Hepatocyte (in vitro differentiated cells): ENCODE data around the gene AURKB. TPM values are rescaled to one million over a fixed set of nuclear protein-coding genes. Genes with fewer than 3 reads are reported as not detected.
A peak's percentile ranks its signal among the peaks of the same experiment; 100 is the strongest.

Experiments used
- DNase-seq: peaks from one replicate; pipeline ENCODE4 v3.0.0-alpha.2; 2016; ENCODE audit warnings: low spot score
- H2AFZ ChIP-seq: fragments of 200-600 bp; sonication (generic); 2 replicates; pipeline ENCODE4 v1.6.0; 2016; ENCODE audit warnings: antibody characterized with exemption, mild to moderate bottlenecking
- H3K27ac ChIP-seq: fragments of 200-600 bp; sonication (generic); 2 replicates; pipeline ENCODE4 v1.5.1; 2016; ENCODE audit warnings: mild to moderate bottlenecking
- H3K27me3 ChIP-seq: fragments of 200-600 bp; sonication (generic); 2 replicates; pipeline ENCODE4 v1.6.1; 2016
- H3K36me3 ChIP-seq: fragments of 200-600 bp; sonication (generic); replicated peaks from 2 replicates; pipeline ENCODE4 v1.5.1; 2016; ENCODE audit warnings: low read depth; ENCODE audit not compliant: insufficient read depth
- H3K4me1 ChIP-seq: fragments of 200-600 bp; sonication (generic); 2 replicates; pipeline ENCODE4 v1.5.1; 2016; ENCODE audit warnings: mild to moderate bottlenecking, moderate library complexity; ENCODE audit not compliant: insufficient read depth
- H3K4me2 ChIP-seq: fragments of 200-600 bp; sonication (generic); 2 replicates; pipeline ENCODE4 v1.6.0; 2016
- H3K4me3 ChIP-seq: fragments of 200-600 bp; sonication (generic); 2 replicates; pipeline ENCODE4 v1.5.1; 2016; ENCODE audit warnings: mild to moderate bottlenecking
- H3K79me2 ChIP-seq: fragments of 200-600 bp; sonication (generic); 2 replicates; pipeline ENCODE4 v1.6.0; 2017; ENCODE audit warnings: mild to moderate bottlenecking
- H3K9me2 ChIP-seq: fragments of 200-600 bp; sonication (generic); replicated peaks from 2 replicates; pipeline ENCODE4 v1.6.0; 2017; ENCODE audit warnings: mild to moderate bottlenecking; ENCODE audit not compliant: insufficient read depth
- H3K9me3 ChIP-seq: fragments of 200-600 bp; sonication (generic); 2 replicates; pipeline ENCODE4 v1.5.1; 2016; ENCODE audit warnings: low read depth, mild to moderate bottlenecking
- H4K20me1 ChIP-seq: fragments of 200-600 bp; sonication (generic); 2 replicates; pipeline ENCODE4 v1.6.0; 2016; ENCODE audit warnings: mild to moderate bottlenecking; ENCODE audit not compliant: insufficient read depth, poor library complexity, severe bottlenecking
- CTCF ChIP-seq: fragments of 200-600 bp; sonication (generic); IDR thresholded peaks from 2 replicates; pipeline ENCODE4 v1.5.1; 2016; ENCODE audit warnings: antibody characterized with exemption, mild to moderate bottlenecking; ENCODE audit not compliant: poor library complexity
- EZH2 ChIP-seq: fragments of 200-600 bp; sonication (generic); IDR thresholded peaks from 2 replicates; pipeline ENCODE4 v1.6.1; 2016; ENCODE audit warnings: antibody characterized with exemption, mild to moderate bottlenecking, borderline replicate concordance
- EZH2phosphoT487 ChIP-seq: fragments of 200-600 bp; sonication (generic); IDR thresholded peaks from one replicate; pipeline ENCODE4 v1.6.1; 2018; ENCODE audit warnings: antibody characterized with exemption, mild to moderate bottlenecking, low read depth, moderate library complexity; ENCODE audit not compliant: unreplicated experiment, severe bottlenecking
- WGBS: methylation state at CpG from one replicate; pipeline ENCODE4 v1.1.6; 2016; ENCODE audit warnings: low lambda C conversion rate; ENCODE audit errors: missing lambda C conversion rate; 5-methylcytosine and 5-hydroxymethylcytosine counted together
- polyA plus RNA-seq: library from polyadenylated mRNA; unstranded; fragments of >200 nt; fragmentation: Nextera tagmentation; extraction: Ambion mirVana; gene quantifications from 2 replicates; pipeline ENCODE4 v1.2.1, GENCODE V29; 2016
- total RNA-seq: library from RNA; depleted of rRNA; stranded (reverse); fragments of >200 nt; gene quantifications from 2 replicates; pipeline ENCODE4 v1.2.3, GENCODE V29; 2014

Gene AURKB
- total and polyA plus RNA-seq, 2 experiments from 2014 or later: 9.9 to 25.3 TPM

GRCh38 chr17:8161289-8162232 is 48.8 kb downstream of the AURKB start:
- WGBS: 80% methylated on average over 19 of the region's 19 CpGs
- no peaks in the 10 kb centered on the region for H3K27me3 ChIP-seq
- H3K4me3 ChIP-seq: peak overlapping the region; percentile 100
- DNase-seq: no peak
- no peaks in the 10 kb centered on the region for H3K9me2 ChIP-seq
- peaks cover 27% of the 10 kb centered on the region for H3K79me2 ChIP-seq
- H3K4me1 ChIP-seq: peaks cover 28% of the 10 kb centered on the region
- H3K4me2 ChIP-seq: peak overlapping the region; percentile 99
- peaks cover 5% of the 10 kb centered on the region for H4K20me1 ChIP-seq
- H3K36me3 ChIP-seq: no peaks in the 10 kb centered on the region
- TF ChIP-seq CTCF (no peak), EZH2 (no peak), EZH2phosphoT487 (no peak)
- peak overlapping the region; percentile 100 for H3K27ac ChIP-seq
- H3K9me3 ChIP-seq: no peaks in the 10 kb centered on the region
- H2AFZ ChIP-seq: no peak overlapping the region

- TF ChIP-seq EZH2: no peak
- no peak for TF ChIP-seq EZH2phosphoT487
- TF ChIP-seq CTCF: no peak
- peaks cover 28% of the 10 kb centered on the region for H3K4me1 ChIP-seq
- WGBS: 88% methylated on average over 5 of the region's 5 CpGs
- H3K36me3 ChIP-seq: no peaks in the 10 kb centered on the region
- H4K20me1 ChIP-seq: peaks cover 5% of the 10 kb centered on the region
- peaks cover 29% of the 10 kb centered on the region for H3K79me2 ChIP-seq
- H3K27me3 ChIP-seq: no peaks in the 10 kb centered on the region
- H2AFZ ChIP-seq: no peak overlapping the region
- H3K9me2 ChIP-seq: no peaks in the 10 kb centered on the region
- no peak overlapping the region for H3K4me3 ChIP-seq
- peak overlapping the region; percentile 99 for H3K4me2 ChIP-seq
- H3K9me3 ChIP-seq: no peaks in the 10 kb centered on the region
- no peak for DNase-seq
- peak overlapping the region; percentile 100 for H3K27ac ChIP-seq
Observed at GRCh38 chr17:8160741-8161221, 49.6 kb downstream of the AURKB start.

GRCh38 chr17:8160224-8160577 is 50.2 kb downstream of the AURKB start:
- no peaks in the 10 kb centered on the region for H3K36me3 ChIP-seq
- H3K4me1 ChIP-seq: peaks cover 30% of the 10 kb centered on the region
- no peak overlapping the region for H3K4me3 ChIP-seq
- no peaks in the 10 kb centered on the region for H3K9me3 ChIP-seq
- no peaks in the 10 kb centered on the region for H3K27me3 ChIP-seq
- 88% methylated on average over 4 of the region's 4 CpGs for WGBS
- peaks cover 5% of the 10 kb centered on the region for H4K20me1 ChIP-seq
- H3K9me2 ChIP-seq: no peaks in the 10 kb centered on the region
- peak overlapping the region; percentile 99 for H3K4me2 ChIP-seq
- no peak overlapping the region for H3K27ac ChIP-seq
- peaks cover 35% of the 10 kb centered on the region for H3K79me2 ChIP-seq
- no peak overlapping the region for H2AFZ ChIP-seq
- DNase-seq: no peak
- TF ChIP-seq EZH2: no peak

GRCh38 chr17:8159459-8160223 is 50.7 kb downstream of the AURKB start:
- Histone ChIP-seq H3K4me3 (no peak overlapping the region), H3K36me3 (no peaks in the 10 kb centered on the region), H3K4me2 (no peak overlapping the region), H2AFZ (no peak overlapping the region), H4K20me1 (peaks cover 5% of the 10 kb centered on the region), H3K27ac (no peak overlapping the region), H3K9me3 (no peaks in the 10 kb centered on the region), H3K79me2 (peaks cover 40% of the 10 kb centered on the region), H3K27me3 (no peaks in the 10 kb centered on the region), H3K9me2 (no peaks in the 10 kb centered on the region), H3K4me1 (peaks cover 36% of the 10 kb centered on the region)
- WGBS: 85% methylated on average over 4 of the region's 4 CpGs
- no peak for TF ChIP-seq CTCF
- TF ChIP-seq EZH2: no peak
- no peak for TF ChIP-seq EZH2phosphoT487
- no peak for DNase-seq
